SH-SY5Y (cell line): ENCODE results near the gene CACNA2D1.

Experiments
- GATA2 ChIP-seq: IDR thresholded peaks from 2 replicates; pipeline ENCODE4 v1.6.1; 2011; ENCODE audit warnings: mild to moderate bottlenecking, low read depth, low read length
- GATA3 ChIP-seq: IDR thresholded peaks from 2 replicates; pipeline ENCODE4 v1.6.1; 2011; ENCODE audit warnings: low read depth, mild to moderate bottlenecking, low read length, moderate library complexity

GRCh38 chr7:82305347-82306005 lies 138.1 kb downstream of the CACNA2D1 start:
- TF ChIP-seq GATA2 (no peak), GATA3 (no peak)
